Right lobe of liver (tissue), 4 donors: ENCODE data around the gene C4orf51.

Source experiments
- CTCF ChIP-seq, 4 donors: fragments of 200-600 bp in 3 of 4; fragments of 450-650 bp in 1 of 4; IDR thresholded peaks; one replicate each; pipeline versions ENCODE4 v1.5.1 to v1.8.0; 2016 to 2022; ENCODE audit warnings: antibody characterized with exemption in 4 of 4, mild to moderate bottlenecking in 2 of 4
- POLR2A ChIP-seq: fragments of 450-650 bp; IDR thresholded peaks from one replicate; pipeline ENCODE4 v1.6.1; 2017; ENCODE audit warnings: antibody characterized with exemption, mild to moderate bottlenecking
- donor health status: DM: no; HTN: no; CAD: no.
- donor health status: DM: no; HTN: no; CAD: no.
- donor health status: DM: no; HTN: yes; CAD: no.

DNA sequence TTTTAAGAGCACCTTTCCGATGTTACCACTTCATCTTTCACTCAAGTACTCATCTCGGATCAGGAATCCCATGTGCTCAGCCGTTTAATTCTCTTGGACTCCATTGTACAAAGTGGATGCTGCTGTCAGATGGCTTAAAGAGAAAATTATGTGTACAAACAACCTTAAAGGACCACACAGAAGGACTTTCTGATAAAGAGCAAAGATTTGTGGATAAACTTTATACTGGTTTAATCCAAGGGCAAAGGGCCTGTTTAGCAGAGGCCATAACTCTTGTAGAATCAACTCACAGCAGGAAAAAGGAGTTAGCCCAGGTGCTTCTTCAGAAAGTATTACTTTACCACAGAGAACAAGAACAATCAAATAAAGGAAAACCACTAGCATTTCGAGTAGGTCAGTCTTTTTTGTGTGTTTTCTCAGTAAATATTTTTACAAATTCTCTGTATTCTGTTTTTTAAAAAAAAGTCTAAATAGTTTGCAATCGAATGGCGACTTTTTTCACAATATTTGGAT lies 40.7 kb upstream of the C4orf51 start:
- TF ChIP-seq CTCF (IDR thresholded peaks at IDR 0.05) = no peak
- TF ChIP-seq POLR2A = no peak
